ENCODE measurements around the gene FANCC.

The FANCC gene

DNA sequence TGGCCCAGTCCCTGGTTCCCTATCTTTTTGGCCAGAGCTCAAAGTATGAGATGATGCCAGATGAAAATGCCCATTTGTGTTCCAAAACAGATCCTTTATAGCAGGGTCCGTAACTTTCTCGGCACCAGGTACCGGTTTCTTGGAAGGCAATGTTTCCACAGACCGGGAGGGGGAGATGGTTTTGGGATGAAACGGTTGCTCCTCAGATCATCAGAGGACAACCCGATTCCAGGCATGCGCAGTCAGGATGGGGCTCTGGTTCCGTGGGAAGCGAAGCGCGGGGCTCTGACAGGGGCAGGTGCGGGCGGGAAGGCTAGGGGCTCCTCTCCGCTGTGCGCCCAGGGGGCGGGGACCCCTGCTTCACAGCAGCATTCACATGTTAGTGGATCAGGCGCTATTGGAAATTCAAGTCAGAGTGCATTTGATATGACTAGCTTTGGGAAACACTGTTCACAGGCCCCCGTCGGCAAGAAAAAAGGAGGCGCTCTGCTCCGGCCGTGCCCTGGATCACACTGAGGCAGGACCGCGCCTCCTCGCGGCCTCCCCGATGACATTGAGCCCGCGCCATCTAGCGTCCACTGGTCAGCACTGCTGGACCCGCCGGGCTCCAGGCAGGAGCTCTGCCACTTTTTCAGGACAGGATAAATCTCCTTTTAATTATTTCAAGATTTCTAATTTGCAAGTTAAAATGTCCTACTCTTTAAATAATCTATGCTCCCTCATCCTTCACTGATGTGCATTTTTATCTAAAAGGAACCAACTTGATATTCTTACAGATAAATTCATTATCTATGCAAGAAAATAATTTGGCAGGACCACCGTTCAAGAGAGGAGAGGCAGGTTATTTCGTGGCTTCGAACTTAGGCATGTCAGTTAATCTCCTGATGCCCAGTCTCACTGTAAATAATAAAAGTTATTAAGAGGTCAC, 190.0 kb downstream of the FANCC start:
- no peaks in the 10 kb centered on the region for H3K27me3 ChIP-seq (ENCODE audit: low read depth, low read length)
- no peaks in the 10 kb centered on the region for H3K9me3 ChIP-seq (ENCODE audit: control insufficient read depth in 1 of 2, low read length in 2 of 2)
- H3K4me3 ChIP-seq (ENCODE audit: low read depth in 1 of 2, low read length in 2 of 2): peak overlapping the region in 1 of 2 donors; percentile 56
- H3K27ac ChIP-seq (ENCODE audit: low read length): no peak overlapping the region
- H3K4me1 ChIP-seq (ENCODE audit: control insufficient read depth in 1 of 2, insufficient read depth in 2 of 2, low read length in 2 of 2): peaks cover 0 to 17% of the 10 kb centered on the region in 2 donors
- H3K36me3 ChIP-seq (ENCODE audit: control insufficient read depth in 1 of 2, insufficient read depth in 2 of 2, low read length in 2 of 2): no peaks in the 10 kb centered on the region

DNA sequence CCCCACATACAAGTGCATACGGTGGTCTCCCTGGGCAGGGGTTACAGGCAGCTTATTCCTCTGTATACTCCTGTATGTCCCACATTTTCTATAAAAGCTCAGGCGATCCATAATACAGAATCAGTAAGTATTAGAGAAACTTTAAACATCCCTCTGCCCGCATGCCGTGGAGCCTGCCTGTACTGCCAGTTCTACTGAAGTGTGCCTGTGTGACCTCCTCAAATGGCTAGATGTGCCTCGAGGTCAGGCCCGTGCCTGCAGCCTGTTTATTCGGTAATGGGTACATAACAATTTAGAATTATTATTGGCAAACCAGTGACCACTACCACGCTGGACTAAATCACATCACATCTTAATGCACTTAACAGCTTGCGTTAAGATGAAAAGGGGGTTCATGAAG, 190.8 kb downstream of the FANCC start:
- Histone ChIP-seq H3K27me3 (ENCODE audit: low read depth, low read length) (no peaks in the 10 kb centered on the region), H3K27ac (ENCODE audit: low read length) (no peak overlapping the region), H3K36me3 (ENCODE audit: control insufficient read depth in 1 of 2, insufficient read depth in 2 of 2, low read length in 2 of 2) (no peaks in the 10 kb centered on the region), H3K4me3 (ENCODE audit: low read depth in 1 of 2, low read length in 2 of 2) (peak overlapping the region in 1 of 2 donors; percentile 56), H3K9me3 (ENCODE audit: control insufficient read depth in 1 of 2, low read length in 2 of 2) (no peaks in the 10 kb centered on the region), H3K4me1 (ENCODE audit: control insufficient read depth in 1 of 2, insufficient read depth in 2 of 2, low read length in 2 of 2) (peaks cover 0 to 17% of the 10 kb centered on the region in 2 donors)

DNA sequence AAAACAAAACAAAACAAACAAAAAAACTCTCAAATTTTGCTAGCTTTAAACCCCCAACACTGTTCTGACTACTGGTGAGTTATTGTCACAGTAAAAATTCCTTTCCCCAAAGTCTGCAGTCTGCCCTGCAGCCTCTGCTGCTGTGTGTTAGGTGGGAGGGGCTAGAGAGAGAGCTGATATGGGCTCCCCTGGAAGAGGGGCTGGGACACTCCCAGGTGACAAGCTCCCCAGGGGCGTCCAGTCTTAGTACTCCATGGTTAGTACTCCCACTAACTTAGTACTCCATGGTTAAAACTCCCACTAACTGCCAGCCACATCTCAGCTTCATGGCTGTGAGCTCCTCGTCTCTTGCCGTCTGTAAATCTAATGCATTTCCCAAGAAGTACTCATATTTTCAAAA, 191.9 kb downstream of the FANCC start:
- Histone ChIP-seq H3K36me3 (ENCODE audit: control insufficient read depth in 1 of 2, insufficient read depth in 2 of 2, low read length in 2 of 2) (no peaks in the 10 kb centered on the region), H3K27me3 (ENCODE audit: low read depth, low read length) (no peaks in the 10 kb centered on the region), H3K9me3 (ENCODE audit: control insufficient read depth in 1 of 2, low read length in 2 of 2) (no peaks in the 10 kb centered on the region), H3K4me1 (ENCODE audit: control insufficient read depth in 1 of 2, insufficient read depth in 2 of 2, low read length in 2 of 2) (peaks cover 0 to 13% of the 10 kb centered on the region in 2 donors), H3K4me3 (ENCODE audit: low read depth in 1 of 2, low read length in 2 of 2) (no peak overlapping the region), H3K27ac (ENCODE audit: low read length) (no peak overlapping the region)

DNA sequence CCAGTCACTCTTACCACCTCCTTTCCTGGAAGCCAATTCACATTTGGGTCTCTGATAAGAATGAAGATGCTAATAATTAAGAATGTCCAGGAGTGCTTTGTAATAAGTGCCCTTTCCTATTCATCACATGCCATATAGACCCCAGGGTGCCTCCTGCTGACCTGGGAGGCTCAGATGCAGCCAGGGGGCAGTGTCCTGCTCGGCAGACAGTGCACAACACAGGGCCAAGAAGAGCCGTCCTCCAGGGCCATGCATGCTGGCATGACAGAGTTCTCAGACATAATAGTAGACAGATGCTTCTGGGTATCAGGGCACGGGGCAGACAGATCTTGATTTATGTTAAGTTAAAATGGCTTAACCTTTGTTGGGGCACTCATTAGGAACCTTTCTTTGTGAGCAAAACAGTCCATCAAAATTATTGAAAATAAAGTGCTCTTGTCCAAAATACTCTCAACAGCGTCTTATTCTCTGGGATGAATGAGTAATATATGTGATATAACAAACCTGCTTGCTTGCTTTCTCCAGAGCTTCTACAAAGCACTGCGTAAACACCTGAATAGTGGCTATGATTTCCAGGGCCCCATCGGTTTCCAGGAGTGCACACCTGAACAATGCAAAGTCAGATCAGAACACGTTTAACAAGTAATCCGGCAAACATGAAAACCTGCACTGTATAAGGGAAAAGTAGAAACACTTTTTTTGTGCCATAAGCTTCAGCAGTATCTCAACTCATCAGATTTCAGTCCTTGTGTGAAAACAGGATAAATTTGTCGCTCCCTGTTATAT, 192.7 kb downstream of the FANCC start:
- no peaks in the 10 kb centered on the region for H3K36me3 ChIP-seq (ENCODE audit: control insufficient read depth in 1 of 2, insufficient read depth in 2 of 2, low read length in 2 of 2)
- no peaks in the 10 kb centered on the region for H3K9me3 ChIP-seq (ENCODE audit: control insufficient read depth in 1 of 2, low read length in 2 of 2)
- no peak overlapping the region for H3K4me3 ChIP-seq (ENCODE audit: low read depth in 1 of 2, low read length in 2 of 2)
- H3K27me3 ChIP-seq (ENCODE audit: low read depth, low read length): no peaks in the 10 kb centered on the region
- no peak overlapping the region for H3K27ac ChIP-seq (ENCODE audit: low read length)
- peaks cover 0 to 13% of the 10 kb centered on the region in 2 donors for H3K4me1 ChIP-seq (ENCODE audit: control insufficient read depth in 1 of 2, insufficient read depth in 2 of 2, low read length in 2 of 2)

- Histone ChIP-seq H3K27ac (ENCODE audit: low read length) (no peak overlapping the region), H3K4me1 (ENCODE audit: control insufficient read depth in 1 of 2, insufficient read depth in 2 of 2, low read length in 2 of 2) (no peaks in the 10 kb centered on the region), H3K4me3 (ENCODE audit: low read depth in 1 of 2, low read length in 2 of 2) (no peak overlapping the region), H3K9me3 (ENCODE audit: control insufficient read depth in 1 of 2, low read length in 2 of 2) (no peaks in the 10 kb centered on the region), H3K36me3 (ENCODE audit: control insufficient read depth in 1 of 2, insufficient read depth in 2 of 2, low read length in 2 of 2) (no peaks in the 10 kb centered on the region), H3K27me3 (ENCODE audit: low read depth, low read length) (no peaks in the 10 kb centered on the region)
Measured at GRCh38 chr9:95120781-95121370, 196.6 kb downstream of the FANCC start.

GRCh38 chr9:95118596-95118995, 198.9 kb downstream of the FANCC start:
- Histone ChIP-seq H3K4me3 (ENCODE audit: low read depth in 1 of 2, low read length in 2 of 2) (no peak overlapping the region), H3K27ac (ENCODE audit: low read length) (no peak overlapping the region), H3K9me3 (ENCODE audit: control insufficient read depth in 1 of 2, low read length in 2 of 2) (no peaks in the 10 kb centered on the region), H3K4me1 (ENCODE audit: control insufficient read depth in 1 of 2, insufficient read depth in 2 of 2, low read length in 2 of 2) (no peaks in the 10 kb centered on the region), H3K27me3 (ENCODE audit: low read depth, low read length) (no peaks in the 10 kb centered on the region), H3K36me3 (ENCODE audit: control insufficient read depth in 1 of 2, insufficient read depth in 2 of 2, low read length in 2 of 2) (no peaks in the 10 kb centered on the region)

DNA sequence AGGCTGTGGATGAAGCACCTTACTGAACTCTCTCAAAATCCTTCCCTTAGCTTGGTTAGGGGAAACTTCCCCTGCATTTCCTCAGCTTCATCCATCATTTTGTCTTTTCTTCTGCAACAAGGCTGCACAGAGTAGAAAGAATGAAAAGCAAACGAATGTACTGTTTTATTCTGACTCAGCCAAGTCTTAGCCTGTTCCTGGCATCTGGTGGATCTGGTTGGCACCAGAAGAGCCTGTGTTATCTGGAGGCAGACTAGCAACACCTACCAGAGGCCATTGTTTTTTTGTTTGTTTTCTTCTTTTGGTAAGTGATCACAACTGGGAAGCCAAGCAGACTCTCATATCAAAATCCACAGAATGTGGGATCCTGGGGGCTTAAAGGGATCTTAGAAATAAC, 200.7 kb downstream of the FANCC start:
- no peaks in the 10 kb centered on the region for H3K4me1 ChIP-seq (ENCODE audit: control insufficient read depth in 1 of 2, insufficient read depth in 2 of 2, low read length in 2 of 2)
- peaks cover 5 to 13% of the 10 kb centered on the region in 2 donors for H3K36me3 ChIP-seq (ENCODE audit: control insufficient read depth in 1 of 2, insufficient read depth in 2 of 2, low read length in 2 of 2)
- no peaks in the 10 kb centered on the region for H3K27me3 ChIP-seq (ENCODE audit: low read depth, low read length)
- no peak overlapping the region for H3K27ac ChIP-seq (ENCODE audit: low read length)
- no peaks in the 10 kb centered on the region for H3K9me3 ChIP-seq (ENCODE audit: control insufficient read depth in 1 of 2, low read length in 2 of 2)
- no peak overlapping the region for H3K4me3 ChIP-seq (ENCODE audit: low read depth in 1 of 2, low read length in 2 of 2)

- no peaks in the 10 kb centered on the region for H3K27me3 ChIP-seq (ENCODE audit: low read depth, low read length)
- H3K27ac ChIP-seq (ENCODE audit: low read length): peak overlapping the region; percentile 27
- peaks cover 5 to 19% of the 10 kb centered on the region in 2 donors for H3K36me3 ChIP-seq (ENCODE audit: control insufficient read depth in 1 of 2, insufficient read depth in 2 of 2, low read length in 2 of 2)
- no peaks in the 10 kb centered on the region for H3K4me1 ChIP-seq (ENCODE audit: control insufficient read depth in 1 of 2, insufficient read depth in 2 of 2, low read length in 2 of 2)
- H3K9me3 ChIP-seq (ENCODE audit: control insufficient read depth in 1 of 2, low read length in 2 of 2): no peaks in the 10 kb centered on the region
- no peak overlapping the region for H3K4me3 ChIP-seq (ENCODE audit: low read depth in 1 of 2, low read length in 2 of 2)
Measured at GRCh38 chr9:95116002-95116807, 201.3 kb downstream of the FANCC start.

DNA sequence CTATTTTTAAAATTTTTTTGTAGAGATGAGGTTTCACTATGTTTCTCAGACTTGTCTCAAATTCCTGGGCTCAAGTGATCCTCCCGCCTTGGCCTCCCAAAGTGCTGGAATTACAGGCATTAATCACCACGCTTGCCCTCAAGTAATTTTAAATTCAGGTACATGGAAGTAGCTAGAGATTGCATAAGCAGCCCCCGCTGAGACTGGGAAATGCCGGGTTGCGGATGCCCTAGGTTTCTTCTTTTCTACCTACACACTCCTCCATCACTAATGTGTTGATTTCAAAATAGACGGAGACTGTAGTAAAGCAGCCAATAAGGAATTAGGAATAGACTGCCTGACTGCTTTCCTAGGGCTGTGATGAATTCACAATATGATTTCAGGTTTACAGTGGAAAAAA, 202.4 kb downstream of the FANCC start:
- Histone ChIP-seq H3K36me3 (ENCODE audit: control insufficient read depth in 1 of 2, insufficient read depth in 2 of 2, low read length in 2 of 2) (peaks cover 5 to 23% of the 10 kb centered on the region in 2 donors), H3K27ac (ENCODE audit: low read length) (no peak overlapping the region), H3K4me3 (ENCODE audit: low read depth in 1 of 2, low read length in 2 of 2) (no peak overlapping the region), H3K4me1 (ENCODE audit: control insufficient read depth in 1 of 2, insufficient read depth in 2 of 2, low read length in 2 of 2) (no peaks in the 10 kb centered on the region), H3K27me3 (ENCODE audit: low read depth, low read length) (no peaks in the 10 kb centered on the region), H3K9me3 (ENCODE audit: control insufficient read depth in 1 of 2, low read length in 2 of 2) (no peaks in the 10 kb centered on the region)

DNA sequence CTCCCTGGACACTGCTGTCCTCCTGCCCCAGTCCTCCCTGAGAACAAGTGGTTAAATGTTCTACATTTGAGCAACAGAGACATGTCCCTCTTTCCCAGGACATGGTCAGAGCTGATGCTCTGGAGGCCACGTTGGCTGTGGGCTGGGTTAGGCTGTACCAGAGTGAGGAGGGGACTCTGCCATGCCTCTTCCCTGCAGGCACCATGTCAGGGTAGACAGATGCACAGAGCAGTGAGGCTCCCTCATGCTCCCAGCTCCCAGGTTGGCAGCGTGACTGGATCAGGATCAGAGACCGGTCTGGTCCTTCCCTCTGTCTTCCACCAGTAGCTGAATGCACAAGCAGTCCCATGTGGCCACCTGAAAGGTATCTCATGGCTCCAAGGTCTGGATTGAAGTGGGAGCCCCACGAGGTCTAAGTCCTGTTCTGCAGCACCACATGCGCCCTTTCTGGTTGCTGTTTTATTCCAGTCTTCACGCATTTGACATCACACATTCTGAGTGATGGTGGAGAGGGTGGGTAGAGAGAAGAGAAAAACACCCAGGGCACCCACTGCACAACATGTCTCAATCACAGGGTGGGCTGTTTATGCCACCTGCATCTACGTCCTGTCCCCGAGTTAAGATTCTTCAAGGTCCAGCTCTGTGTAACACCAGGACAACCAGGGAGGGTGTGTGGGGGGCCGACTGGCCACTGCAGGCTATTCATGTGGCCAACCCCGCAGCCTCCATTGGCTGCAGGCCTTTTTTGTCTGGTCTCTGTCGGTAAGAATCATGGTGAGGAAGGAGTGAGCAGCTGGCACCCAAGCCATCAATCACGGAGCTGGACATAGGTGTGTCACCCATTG, 204.9 kb downstream of the FANCC start:
- H3K27ac ChIP-seq (ENCODE audit: low read length): no peak overlapping the region
- H3K9me3 ChIP-seq (ENCODE audit: control insufficient read depth in 1 of 2, low read length in 2 of 2): no peaks in the 10 kb centered on the region
- no peak overlapping the region for H3K4me3 ChIP-seq (ENCODE audit: low read depth in 1 of 2, low read length in 2 of 2)
- H3K36me3 ChIP-seq (ENCODE audit: control insufficient read depth in 1 of 2, insufficient read depth in 2 of 2, low read length in 2 of 2): peaks cover 10 to 35% of the 10 kb centered on the region in 2 donors
- H3K4me1 ChIP-seq (ENCODE audit: control insufficient read depth in 1 of 2, insufficient read depth in 2 of 2, low read length in 2 of 2): no peaks in the 10 kb centered on the region
- H3K27me3 ChIP-seq (ENCODE audit: low read depth, low read length): no peaks in the 10 kb centered on the region
